ENCODE measurements around the gene TBX10. TPM values are rescaled to one million over a fixed set of nuclear protein-coding genes. Genes with fewer than 3 reads are reported as not detected.
"Not testable (repeated sequence)": the region's sequence is repeated elsewhere in the genome, so short reads cannot be mapped to it uniquely, and the experiment has no call there.

TBX10 gene
- total RNA-seq, 4 donors from 2014 or later, result not detected

DNA sequence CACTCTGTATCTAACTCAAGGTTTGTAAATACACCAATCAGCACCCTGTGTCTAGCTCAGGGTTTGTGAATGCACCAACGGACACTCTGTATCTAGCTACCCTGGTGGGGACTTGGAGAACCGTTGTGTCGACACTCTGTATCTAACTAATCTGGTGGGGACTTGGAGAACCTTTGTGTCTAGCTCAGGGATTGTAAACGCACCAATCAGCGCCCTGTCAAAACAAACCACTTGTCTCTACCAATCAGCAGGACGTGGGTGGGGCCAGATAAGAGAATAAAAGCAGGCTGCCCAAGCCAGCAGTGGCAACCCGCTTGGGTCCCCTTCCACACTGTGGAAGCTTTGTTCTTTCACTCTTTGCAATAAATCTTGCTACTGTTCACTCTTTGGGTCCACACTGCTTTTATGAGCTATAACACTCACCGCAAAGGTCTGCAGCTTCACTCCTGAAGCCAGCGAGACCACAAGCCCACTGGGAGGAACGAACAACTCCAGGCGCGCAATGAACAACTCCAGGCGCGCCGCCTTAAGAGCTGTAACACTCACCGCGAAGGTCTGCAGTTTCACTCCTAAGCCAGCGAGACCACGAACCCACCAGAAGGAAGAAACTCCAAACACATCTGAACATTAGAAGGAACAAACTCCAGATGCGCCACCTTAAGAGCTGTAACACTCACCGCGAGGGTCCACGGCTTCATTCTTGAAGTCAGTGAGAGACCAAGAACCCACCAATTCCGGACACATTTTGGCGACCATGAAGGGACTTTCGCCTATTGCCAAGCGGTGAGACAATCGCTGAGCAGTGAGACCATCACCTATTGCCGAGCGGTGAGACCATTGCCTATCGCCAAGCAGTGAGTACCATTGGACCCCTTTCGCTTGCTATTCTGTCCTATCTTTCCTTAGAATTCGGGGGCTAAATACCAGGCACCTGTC lies 19.6 kb downstream of the TBX10 start:
- DNase-seq; H3K9me3 ChIP-seq; H3K4me1 ChIP-seq; H3K4me3 ChIP-seq; in situ Hi-C loops (cut with MboI; ENCODE audit: low sequenced_read_pairs in 4 of 4); H3K27ac ChIP-seq; intact Hi-C loops (cut with DNase I; ENCODE audit: low total_unique reads); H3K27me3 ChIP-seq; H3K36me3 ChIP-seq; ATAC-seq: not testable (repeated sequence)

DNA sequence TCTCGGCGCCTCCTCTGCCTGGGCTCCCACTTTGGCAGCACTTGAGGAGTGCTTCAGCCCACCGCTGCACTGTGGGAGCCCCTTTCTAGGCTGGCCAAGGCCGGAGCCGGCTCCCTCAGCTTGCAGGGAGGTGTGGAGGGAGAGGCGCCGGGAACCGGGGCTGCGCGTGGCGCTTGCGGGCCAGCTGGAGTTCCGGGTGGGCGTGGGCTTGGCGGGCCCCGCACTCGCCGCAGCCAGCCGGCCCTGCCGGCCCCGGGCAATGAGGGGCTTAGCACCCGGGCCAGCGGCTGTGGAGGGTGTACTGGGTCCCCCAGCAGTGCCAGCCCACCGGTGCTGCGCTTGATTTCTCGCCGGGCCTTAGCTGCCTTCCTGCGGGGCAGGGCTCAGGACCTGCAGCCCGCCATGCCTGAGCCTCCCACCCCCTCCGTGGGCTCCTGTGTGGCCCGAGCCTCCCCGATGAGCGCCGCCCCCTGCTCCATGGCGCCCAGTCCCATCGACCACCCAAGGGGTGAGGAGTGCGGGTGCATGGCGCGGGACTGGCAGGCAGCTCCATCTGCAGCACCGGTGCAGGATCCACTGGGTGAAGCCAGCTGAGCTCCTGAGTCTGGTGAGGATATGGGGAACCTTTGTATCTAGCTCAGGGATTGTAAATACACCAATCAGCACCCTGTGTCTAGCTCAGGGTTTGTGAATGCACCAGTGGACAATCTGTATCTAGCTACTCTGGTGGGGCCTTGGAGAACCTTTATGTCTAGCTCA lies 20.5 kb downstream of the TBX10 start:
- H3K9me3 ChIP-seq; H3K4me3 ChIP-seq; DNase-seq; ATAC-seq; H3K36me3 ChIP-seq; in situ Hi-C loops (cut with MboI; ENCODE audit: low sequenced_read_pairs in 4 of 4); H3K4me1 ChIP-seq; H3K27ac ChIP-seq; intact Hi-C loops (cut with DNase I; ENCODE audit: low total_unique reads); H3K27me3 ChIP-seq: not testable (repeated sequence)

DNA sequence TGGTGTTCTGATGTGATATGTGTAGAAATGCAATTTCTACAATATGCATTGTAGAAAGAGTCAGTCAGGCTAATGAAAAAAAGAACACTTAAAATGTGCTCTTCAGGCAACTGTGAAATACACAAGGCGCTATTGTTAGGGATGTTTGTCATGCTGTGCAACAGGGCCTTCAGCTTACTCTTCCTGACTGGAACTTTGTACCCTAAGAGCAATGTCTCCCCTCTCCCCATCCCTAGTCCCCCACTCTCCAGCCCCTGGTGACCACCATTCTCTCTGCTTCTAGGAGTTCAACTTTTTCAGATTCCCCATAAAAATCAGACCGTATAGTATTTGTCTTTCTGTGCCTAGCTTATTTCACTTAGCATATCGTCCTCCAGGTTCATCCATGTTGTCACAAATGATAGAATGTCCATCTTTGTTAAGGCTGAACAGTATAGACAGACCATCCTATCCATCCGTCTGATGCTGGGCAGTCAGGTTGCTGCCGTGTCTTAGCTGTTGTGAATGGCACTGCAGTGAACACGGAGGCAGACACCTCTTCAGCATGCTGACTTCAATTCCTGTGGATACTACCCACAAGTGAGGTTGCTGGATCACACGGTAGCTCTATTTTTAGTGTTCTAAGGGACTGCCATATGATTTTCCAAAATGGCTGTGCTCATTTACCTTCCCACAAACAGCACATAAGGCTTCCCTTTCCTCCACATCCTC lies 22.2 kb downstream of the TBX10 start:
- DNase-seq, result no peak
- no peak for ATAC-seq
- H3K9me3 ChIP-seq, result no peaks in the 10 kb centered on the region
- peaks cover 0 to 2% (median 0%) of the 10 kb centered on the region in 3 donors for H3K27me3 ChIP-seq
- intact Hi-C loops (cut with DNase I; ENCODE audit: low total_unique reads), result no loop called here
- in situ Hi-C loops (cut with MboI; ENCODE audit: low sequenced_read_pairs in 4 of 4), result no loop called here
- H3K36me3 ChIP-seq, result peaks cover 0 to 5% of the 10 kb centered on the region in 2 donors
- TF ChIP-seq POLR2A (IDR thresholded peaks at IDR 0.05), result no peak
- no peak for TF ChIP-seq CTCF (IDR thresholded peaks at IDR 0.05 in 4 of 5, conservative IDR thresholded peaks at IDR 0.05 in 1 of 5)
- no peak overlapping the region for H3K4me3 ChIP-seq
- no peak overlapping the region for H3K27ac ChIP-seq
- peaks cover 0 to 8% of the 10 kb centered on the region in 2 donors for H3K4me1 ChIP-seq

DNA sequence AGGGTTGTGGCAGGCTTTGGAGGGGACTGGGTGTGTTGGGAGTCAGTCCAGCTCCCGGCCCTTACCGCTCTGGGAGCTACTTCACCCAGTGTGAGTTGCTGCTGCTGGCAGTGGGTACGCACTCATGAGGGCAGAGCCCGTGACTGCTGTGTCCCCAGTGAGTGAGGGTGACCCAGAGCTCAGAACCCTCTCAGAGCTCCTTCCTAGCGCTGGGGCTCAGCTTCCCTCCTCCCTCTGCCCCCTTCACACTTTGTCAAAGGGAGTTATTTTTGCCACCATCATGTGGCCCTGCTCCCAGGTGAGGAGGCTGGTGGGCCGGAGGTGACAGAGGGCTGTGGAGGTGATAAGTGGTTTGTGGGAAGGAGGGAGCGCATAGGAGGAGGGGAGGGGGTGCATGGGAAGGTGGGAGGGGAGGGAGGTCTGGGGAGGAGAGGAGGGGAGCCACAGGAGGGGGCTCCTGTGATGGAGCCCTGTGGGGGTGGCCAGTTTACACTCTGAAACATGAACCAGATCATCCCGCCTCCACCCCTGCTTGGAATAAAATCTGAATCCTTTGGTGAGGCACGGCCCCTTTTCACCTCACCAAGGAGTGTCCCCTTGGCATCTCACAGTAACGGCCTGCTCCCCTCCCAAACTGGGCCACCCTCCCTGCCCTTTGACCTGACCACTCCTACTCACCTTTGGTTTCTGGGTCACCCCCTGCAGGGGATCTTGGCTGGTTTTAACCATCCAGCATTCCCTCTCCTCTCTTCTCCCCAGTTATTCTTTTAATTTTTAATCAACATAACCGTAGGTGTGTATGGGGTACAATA lies 22.9 kb downstream of the TBX10 start:
- peaks cover 0 to 2% (median 0%) of the 10 kb centered on the region in 3 donors for H3K27me3 ChIP-seq
- peaks cover 0 to 12% of the 10 kb centered on the region in 2 donors for H3K36me3 ChIP-seq
- no peak for TF ChIP-seq POLR2A (IDR thresholded peaks at IDR 0.05)
- TF ChIP-seq CTCF (IDR thresholded peaks at IDR 0.05 in 4 of 5, conservative IDR thresholded peaks at IDR 0.05 in 1 of 5), result no peak
- intact Hi-C loops (cut with DNase I; ENCODE audit: low total_unique reads), result no loop called here
- ATAC-seq, result no peak
- DNase-seq, result no peak
- no peak overlapping the region for H3K4me3 ChIP-seq
- no peak overlapping the region for H3K27ac ChIP-seq
- in situ Hi-C loops (cut with MboI; ENCODE audit: low sequenced_read_pairs in 4 of 4), result no loop called here
- H3K9me3 ChIP-seq, result no peaks in the 10 kb centered on the region
- H3K4me1 ChIP-seq, result peaks cover 0 to 8% of the 10 kb centered on the region in 2 donors

Measured in gastrocnemius medialis (tissue), 4 donors.